ENCODE data around the gene FRMD5. TPM values are rescaled to one million over a fixed set of nuclear protein-coding genes. Genes with fewer than 3 reads are reported as not detected.

Gene FRMD5
- total RNA-seq, 1 experiment from 2014 or later: 6.5 TPM

DNA sequence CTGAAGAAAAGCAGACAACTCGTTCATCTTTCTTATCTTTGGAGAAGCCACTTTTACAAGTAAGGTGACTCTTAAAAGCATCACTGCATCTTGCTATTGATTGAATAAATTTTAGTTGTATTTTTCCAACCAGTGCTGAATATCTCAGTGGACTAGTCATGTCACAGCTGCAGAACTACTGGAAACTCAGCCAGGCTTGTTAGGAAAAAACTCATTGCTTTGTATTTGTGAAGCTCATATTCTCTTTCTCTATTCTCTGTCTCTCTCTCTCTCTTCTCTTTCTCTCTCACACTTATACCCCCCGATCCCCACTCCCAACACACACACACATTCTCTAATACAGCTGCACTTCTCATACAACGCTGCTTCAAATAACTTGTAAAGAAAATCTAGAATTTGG is 264.0 kb downstream of the FRMD5 start:
- ChIA-PET CTCF (no interaction called here), POLR2A (ENCODE audit: unreplicated experiment) (no interaction called here)
- no peaks in the 10 kb centered on the region for H4K20me1 ChIP-seq (ENCODE audit: insufficient read depth)
- no peak overlapping the region for H2AFZ ChIP-seq
- no TSS peak for BruUV-seq (replicated peaks)
- no peak overlapping the region for H3K4me2 ChIP-seq
- no peaks in the 10 kb centered on the region for H3K79me2 ChIP-seq (ENCODE audit: low read depth)
- peaks cover 7% of the 10 kb centered on the region; the same call in 1 of the 2 replicates for H3K4me1 ChIP-seq (replicated peaks; ENCODE audit: insufficient read depth)
- no peak overlapping the region for H3K27ac ChIP-seq
- H3K27me3 ChIP-seq (ENCODE audit: insufficient read depth, low read depth): no peaks in the 10 kb centered on the region
- DNase-seq: no peak
- intact Hi-C loops (cut with micrococcal nuclease; ENCODE audit: unreplicated experiment): no loop called here
- TF ChIP-seq EZH2 (IDR thresholded peaks at IDR 0.05; ENCODE audit: low read depth): no peak
- TF ChIP-seq, protein P1, sequence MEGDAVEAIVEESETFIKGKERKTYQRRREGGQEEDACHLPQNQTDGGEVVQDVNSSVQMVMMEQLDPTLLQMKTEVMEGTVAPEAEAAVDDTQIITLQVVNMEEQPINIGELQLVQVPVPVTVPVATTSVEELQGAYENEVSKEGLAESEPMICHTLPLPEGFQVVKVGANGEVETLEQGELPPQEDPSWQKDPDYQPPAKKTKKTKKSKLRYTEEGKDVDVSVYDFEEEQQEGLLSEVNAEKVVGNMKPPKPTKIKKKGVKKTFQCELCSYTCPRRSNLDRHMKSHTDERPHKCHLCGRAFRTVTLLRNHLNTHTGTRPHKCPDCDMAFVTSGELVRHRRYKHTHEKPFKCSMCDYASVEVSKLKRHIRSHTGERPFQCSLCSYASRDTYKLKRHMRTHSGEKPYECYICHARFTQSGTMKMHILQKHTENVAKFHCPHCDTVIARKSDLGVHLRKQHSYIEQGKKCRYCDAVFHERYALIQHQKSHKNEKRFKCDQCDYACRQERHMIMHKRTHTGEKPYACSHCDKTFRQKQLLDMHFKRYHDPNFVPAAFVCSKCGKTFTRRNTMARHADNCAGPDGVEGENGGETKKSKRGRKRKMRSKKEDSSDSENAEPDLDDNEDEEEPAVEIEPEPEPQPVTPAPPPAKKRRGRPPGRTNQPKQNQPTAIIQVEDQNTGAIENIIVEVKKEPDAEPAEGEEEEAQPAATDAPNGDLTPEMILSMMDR (conservative IDR thresholded peaks at IDR 0.05): no peak
- H3F3A ChIP-seq (ENCODE audit: insufficient read depth, low read depth): no peaks in the 10 kb centered on the region
- H3K9me3 ChIP-seq (ENCODE audit: insufficient read depth, low read depth): no peaks in the 10 kb centered on the region
- H3K36me3 ChIP-seq (ENCODE audit: low read depth): no peaks in the 10 kb centered on the region
- H3K9me2 ChIP-seq (ENCODE audit: insufficient read depth): no peaks in the 10 kb centered on the region
- H3K4me3 ChIP-seq: no peak overlapping the region

DNA sequence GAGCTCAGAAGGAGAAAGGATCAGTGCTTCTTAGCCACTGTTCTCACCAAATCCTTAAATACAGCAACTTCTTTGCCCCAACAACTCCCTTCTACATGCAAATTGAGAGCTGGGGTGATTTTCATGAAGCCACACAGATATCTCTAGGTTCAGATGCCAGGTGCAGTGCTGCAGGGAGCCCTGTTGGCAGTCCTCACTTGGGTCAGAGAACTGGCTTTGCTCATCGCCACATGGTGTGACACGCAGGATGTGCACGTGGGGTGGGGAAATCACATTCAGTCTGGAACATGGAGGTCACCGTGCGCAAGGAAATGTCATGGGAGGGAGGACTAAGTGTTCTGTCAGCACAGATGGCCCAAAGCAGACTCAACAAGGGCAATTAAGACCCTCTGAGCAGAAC is 264.5 kb downstream of the FRMD5 start:
- Histone ChIP-seq H3K4me3 (no peak overlapping the region), H4K20me1 (ENCODE audit: insufficient read depth) (no peaks in the 10 kb centered on the region), H3K4me2 (no peak overlapping the region), H3K4me1 (replicated peaks; ENCODE audit: insufficient read depth) (peaks cover 7% of the 10 kb centered on the region; the same call in 1 of the 2 replicates), H3K9me3 (ENCODE audit: insufficient read depth, low read depth) (no peaks in the 10 kb centered on the region), H3F3A (ENCODE audit: insufficient read depth, low read depth) (no peaks in the 10 kb centered on the region), H3K36me3 (ENCODE audit: low read depth) (no peaks in the 10 kb centered on the region), H3K79me2 (ENCODE audit: low read depth) (no peaks in the 10 kb centered on the region), H3K9me2 (ENCODE audit: insufficient read depth) (no peaks in the 10 kb centered on the region), H3K27me3 (ENCODE audit: insufficient read depth, low read depth) (no peaks in the 10 kb centered on the region), H3K27ac (no peak overlapping the region), H2AFZ (no peak overlapping the region)
- TF ChIP-seq, protein P1 (conservative IDR thresholded peaks at IDR 0.05): no peak
- TF ChIP-seq EZH2 (IDR thresholded peaks at IDR 0.05; ENCODE audit: low read depth): no peak
- no peak for DNase-seq
- intact Hi-C loops (cut with micrococcal nuclease; ENCODE audit: unreplicated experiment): no loop called here
- POLR2A ChIA-PET (ENCODE audit: unreplicated experiment): interaction anchor here (0.7 to 0.9 kb wide), 2 partner anchors 20 to 172 kb away, joined by 4 to 6 read pairs; no protein-coding TSS in a partner anchor
- CTCF ChIA-PET: no interaction called here
- no TSS peak for BruUV-seq (replicated peaks)

DNA sequence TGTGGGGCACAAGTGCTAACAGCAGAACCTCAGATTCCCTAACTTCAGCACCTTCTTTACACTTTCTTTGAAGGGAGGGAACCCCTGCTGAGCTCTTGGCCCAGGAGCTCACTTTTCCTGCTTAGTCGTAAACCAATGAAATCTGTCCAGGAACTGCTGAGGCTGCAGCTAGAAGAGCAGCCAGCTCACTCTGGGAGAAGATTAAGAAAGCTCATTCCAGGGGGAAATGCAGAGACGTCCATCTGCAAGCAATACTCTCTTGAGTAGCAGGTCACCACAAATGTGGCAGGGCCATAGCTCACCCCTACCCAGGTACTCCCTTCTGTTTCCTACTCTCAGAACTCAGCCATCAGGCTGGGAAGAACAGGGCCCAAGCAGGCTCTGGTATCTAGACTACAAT is 265.0 kb downstream of the FRMD5 start:
- Histone ChIP-seq H3K9me2 (ENCODE audit: insufficient read depth) (no peaks in the 10 kb centered on the region), H3K4me1 (replicated peaks; ENCODE audit: insufficient read depth) (peaks cover 7% of the 10 kb centered on the region; the same call in 1 of the 2 replicates), H2AFZ (no peak overlapping the region), H3F3A (ENCODE audit: insufficient read depth, low read depth) (no peaks in the 10 kb centered on the region), H4K20me1 (ENCODE audit: insufficient read depth) (no peaks in the 10 kb centered on the region), H3K4me2 (no peak overlapping the region), H3K4me3 (no peak overlapping the region), H3K9me3 (ENCODE audit: insufficient read depth, low read depth) (no peaks in the 10 kb centered on the region), H3K27ac (no peak overlapping the region), H3K79me2 (ENCODE audit: low read depth) (no peaks in the 10 kb centered on the region), H3K27me3 (ENCODE audit: insufficient read depth, low read depth) (no peaks in the 10 kb centered on the region), H3K36me3 (ENCODE audit: low read depth) (no peaks in the 10 kb centered on the region)
- ChIA-PET CTCF (no interaction called here), POLR2A (ENCODE audit: unreplicated experiment) (interaction anchor here (0.6 to 0.9 kb wide), 5 partner anchors 19 to 172 kb away, joined by 4 to 14 read pairs (median 6); no protein-coding TSS in a partner anchor)
- BruUV-seq (replicated peaks): no TSS peak
- intact Hi-C loops (cut with micrococcal nuclease; ENCODE audit: unreplicated experiment): no loop called here
- peak; percentile 29 to 52 for DNase-seq
- TF ChIP-seq, protein P1 (conservative IDR thresholded peaks at IDR 0.05): no peak
- no peak for TF ChIP-seq EZH2 (IDR thresholded peaks at IDR 0.05; ENCODE audit: low read depth)
